H1 (cell line): ENCODE data around the gene OGN. TPM values are rescaled to one million over a fixed set of nuclear protein-coding genes. Genes with fewer than 3 reads are reported as not detected.

Experiments
- CTCF ChIA-PET: fragments of 300-600 bp; sonication (Branson Sonifier 250); formaldehyde crosslinking; loops from one replicate; lab custom pipeline; 2021; ENCODE audit not compliant: partially characterized antibody; lab: Charles Lee
- POLR2A ChIA-PET: fragments of 300-600 bp; sonication (Branson Sonifier 250); formaldehyde crosslinking; loops from one replicate; lab custom pipeline; 2021; ENCODE audit warnings: inconsistent platforms; ENCODE audit not compliant: partially characterized antibody; lab: Charles Lee
- DNase-seq, 2 experiments: peaks; one replicate each; pipeline versions ENCODE4 v3.0.0 to v3.0.0-alpha.2; 2010 to 2022; ENCODE audit warnings: low spot score in 2 of 2, low read depth in 1 of 2, mixed read lengths in 1 of 2
- FAIRE-seq: peaks from 2 replicates; lab custom pipeline; 2011; peaks lifted over from hg19 to GRCh38; lab: Jason Lieb, UNC
- H2AFZ ChIP-seq: 2 replicates; pipeline ENCODE4 v1.8.1; 2012; ENCODE audit warnings: low read length, inconsistent platforms
- H2AK5ac ChIP-seq: 2 replicates; pipeline ENCODE4 v1.6.1; 2013; ENCODE audit warnings: low read depth, low read length
- H2BK120ac ChIP-seq: replicated peaks from 2 replicates; pipeline ENCODE3; 2013; ENCODE audit warnings: low read depth, low read length, inconsistent platforms
- H2BK12ac ChIP-seq: 2 replicates; pipeline ENCODE4 v1.6.1; 2013; ENCODE audit warnings: low read depth, low read length
- H2BK15ac ChIP-seq: 2 replicates; pipeline ENCODE4 v1.6.1; 2013; ENCODE audit warnings: low read length
- H2BK20ac ChIP-seq: 2 replicates; pipeline ENCODE4 v1.6.1; 2013; ENCODE audit warnings: low read length
- H2BK5ac ChIP-seq: 2 replicates; pipeline ENCODE4 v1.6.1; 2013; ENCODE audit warnings: low read depth, low read length
- H3K14ac ChIP-seq: 2 replicates; pipeline ENCODE4 v1.6.1; 2013; ENCODE audit warnings: inconsistent platforms; ENCODE audit not compliant: insufficient read length
- H3K18ac ChIP-seq: 2 replicates; pipeline ENCODE4 v1.6.1; 2013; ENCODE audit warnings: low read length; ENCODE audit errors: extremely low read depth
- H3K23ac ChIP-seq: 2 replicates; pipeline ENCODE4 v1.6.1; 2013; ENCODE audit warnings: inconsistent platforms; ENCODE audit not compliant: insufficient read length
- H3K23me2 ChIP-seq: 2 replicates; pipeline ENCODE4 v1.6.1; 2013; ENCODE audit warnings: low read depth, low read length
- H3K27ac ChIP-seq: 2 replicates; pipeline ENCODE4 v1.6.1; 2011; ENCODE audit warnings: low read depth, low read length, inconsistent platforms
- H3K27me3 ChIP-seq, 4 experiments: replicated peaks in 1 of 4; 1 replicate in 1 of 4; 2 replicates in 3 of 4; pipeline versions ENCODE4 v1.6.1 to v1.8.1; 2011 to 2013; ENCODE audit warnings: low read length in 3 of 4, mild to moderate bottlenecking in 3 of 4, inconsistent platforms in 2 of 4, mixed read lengths in 2 of 4, moderate library complexity in 1 of 4; ENCODE audit not compliant: control insufficient read depth in 3 of 4, insufficient read depth in 3 of 4; ENCODE audit errors: extremely low read depth in 1 of 4
- H3K36me3 ChIP-seq, 4 experiments: 2 replicates each; pipeline versions ENCODE4 v1.6.1 to v1.8.1; 2011 to 2013; ENCODE audit warnings: mild to moderate bottlenecking in 4 of 4, low read length in 3 of 4, moderate library complexity in 2 of 4, control low read depth in 1 of 4, inconsistent platforms in 1 of 4; ENCODE audit not compliant: insufficient read depth in 4 of 4, control insufficient read depth in 2 of 4
- H3K4ac ChIP-seq: replicated peaks from 2 replicates; pipeline ENCODE3; 2013; ENCODE audit warnings: low read length, low read depth, mixed read lengths, inconsistent platforms; ENCODE audit not compliant: insufficient read length
- H3K4me1 ChIP-seq, 4 experiments: replicated peaks in 1 of 4; 1 replicate in 1 of 4; 2 replicates in 3 of 4; pipeline versions ENCODE4 v1.6.1 to v1.8.1; 2011 to 2013; ENCODE audit warnings: low read length in 3 of 4, inconsistent platforms in 2 of 4, mixed read lengths in 1 of 4; ENCODE audit not compliant: insufficient read depth in 4 of 4, control insufficient read depth in 3 of 4
- H3K4me2 ChIP-seq, 2 experiments: 2 replicates each; pipeline versions ENCODE4 v1.6.1 to v1.8.1; 2011 to 2013; ENCODE audit warnings: low read depth in 2 of 2, low read length in 2 of 2, control low read depth in 1 of 2, inconsistent platforms in 1 of 2, mild to moderate bottlenecking in 1 of 2; ENCODE audit not compliant: insufficient read depth in 1 of 2
- H3K4me3 ChIP-seq, 4 experiments: fragments of 200-600, 300-600 bp in 1 of 4; sonication (generic), shearing (Covaris generic), sonication (Bioruptor Twin) in 1 of 4; 2 replicates each; pipeline versions ENCODE4 v1.5.1 to v1.8.1; 2011 to 2016; ENCODE audit warnings: low read length in 4 of 4, low read depth in 3 of 4, control low read depth in 2 of 4, inconsistent platforms in 2 of 4, mild to moderate bottlenecking in 2 of 4, mixed read lengths in 1 of 4, moderate library complexity in 1 of 4; ENCODE audit not compliant: insufficient read depth in 2 of 4; ENCODE audit errors: extremely low read depth in 1 of 4
- H3K56ac ChIP-seq: replicated peaks from 2 replicates; pipeline ENCODE3; 2013; ENCODE audit warnings: low read depth, mild to moderate bottlenecking, mixed read lengths, low read length, inconsistent platforms; ENCODE audit not compliant: insufficient read length
- H3K79me1 ChIP-seq: 2 replicates; pipeline ENCODE4 v1.6.1; 2013; ENCODE audit warnings: low read depth, low read length, control low read depth
- H3K79me2 ChIP-seq, 2 experiments: 2 replicates each; pipeline versions ENCODE4 v1.6.1 to v1.8.1; 2012 to 2013; ENCODE audit warnings: low read length in 2 of 2, mild to moderate bottlenecking in 2 of 2, inconsistent platforms in 1 of 2; ENCODE audit not compliant: insufficient read depth in 2 of 2, control insufficient read depth in 1 of 2
- H3K9ac ChIP-seq, 4 experiments: replicated peaks in 1 of 4; 1 replicate in 1 of 4; 2 replicates in 3 of 4; pipeline versions ENCODE4 v1.6.1 to v1.8.1; 2011 to 2013; ENCODE audit warnings: low read depth in 3 of 4, low read length in 3 of 4, control low read depth in 2 of 4, mild to moderate bottlenecking in 2 of 4, moderate library complexity in 2 of 4, inconsistent platforms in 1 of 4; ENCODE audit errors: extremely low read depth in 1 of 4
- H3K9me3 ChIP-seq, 2 experiments: 2 replicates each; pipeline versions ENCODE4 v1.6.1 to v1.8.1; 2012 to 2013; ENCODE audit warnings: mild to moderate bottlenecking in 2 of 2, moderate library complexity in 2 of 2, control low read depth in 1 of 2, inconsistent platforms in 1 of 2, low read depth in 1 of 2, low read length in 1 of 2, mixed read lengths in 1 of 2; ENCODE audit not compliant: insufficient read depth in 2 of 2
- H4K20me1 ChIP-seq, 2 experiments: replicated peaks in 1 of 2; 2 replicates each; pipeline versions ENCODE3 to v1.8.1; 2011 to 2013; ENCODE audit warnings: inconsistent platforms in 2 of 2, low read length in 2 of 2, mild to moderate bottlenecking in 1 of 2; ENCODE audit not compliant: insufficient read depth in 2 of 2, control insufficient read depth in 1 of 2
- H4K5ac ChIP-seq: 2 replicates; pipeline ENCODE4 v1.6.1; 2013; ENCODE audit warnings: low read length, low read depth, mixed read lengths, inconsistent platforms; ENCODE audit not compliant: insufficient read length
- H4K8ac ChIP-seq: 2 replicates; pipeline ENCODE4 v1.8.0; 2013; ENCODE audit warnings: mild to moderate bottlenecking, moderate library complexity, low read length, inconsistent platforms; ENCODE audit not compliant: insufficient read depth; ENCODE audit errors: extremely low read depth
- H4K91ac ChIP-seq: replicated peaks from 2 replicates; pipeline ENCODE3; 2013; ENCODE audit warnings: low read length, mixed read lengths, inconsistent platforms; ENCODE audit not compliant: insufficient read length
- BRCA1 ChIP-seq: IDR thresholded peaks from 2 replicates; pipeline ENCODE4 v1.6.1; 2012; ENCODE audit warnings: low read depth, low read length, improper control_type of control experiment
- CEBPB ChIP-seq: IDR thresholded peaks from 2 replicates; pipeline ENCODE4 v1.6.1; 2012; ENCODE audit warnings: low read depth, low read length
- CHD2 ChIP-seq: IDR thresholded peaks from 2 replicates; pipeline ENCODE4 v1.6.1; 2012; ENCODE audit warnings: low read length, improper control_type of control experiment
- FOSL1 ChIP-seq: IDR thresholded peaks from 2 replicates; pipeline ENCODE4 v1.6.1; 2011; ENCODE audit warnings: mild to moderate bottlenecking, low read depth, low read length, moderate library complexity; ENCODE audit not compliant: insufficient read depth
- KDM1A ChIP-seq: fragments of 200-600, 300-600 bp; sonication (generic); IDR thresholded peaks from 2 replicates; pipeline ENCODE4 v1.7.1; 2016; ENCODE audit warnings: mild to moderate bottlenecking, low read length, borderline replicate concordance
- MAFK ChIP-seq: IDR thresholded peaks from 2 replicates; pipeline ENCODE4 v1.6.1; 2012; ENCODE audit warnings: low read depth, mild to moderate bottlenecking, improper control_type of control experiment, low read length
- POLR2AphosphoS5 ChIP-seq: IDR thresholded peaks from 2 replicates; pipeline ENCODE4 v1.6.1; 2011; ENCODE audit warnings: low read depth, low read length
- RBBP5 ChIP-seq: IDR thresholded peaks from 2 replicates; pipeline ENCODE4 v1.7.1; 2012; ENCODE audit warnings: low read depth, mild to moderate bottlenecking, inconsistent platforms, low read length, moderate library complexity, borderline replicate concordance
- RNF2 ChIP-seq: fragments of 200-900, 300-1000 bp; sonication (generic); IDR thresholded peaks from 2 replicates; pipeline ENCODE4 v1.7.1; 2016; ENCODE audit warnings: borderline replicate concordance, low read depth, mild to moderate bottlenecking, antibody characterized with exemption, low read length; ENCODE audit not compliant: poor library complexity, severe bottlenecking; ENCODE audit errors: missing control alignments
- SUZ12 ChIP-seq: fragments of 200-600 bp; sonication (generic); IDR thresholded peaks from 2 replicates; pipeline ENCODE4 v1.6.1; 2012; ENCODE audit warnings: mild to moderate bottlenecking, inconsistent platforms, low read length, moderate library complexity, mixed read lengths
- WGBS, 2 experiments: shearing (Covaris generic) in 1 of 2; methylation state at CpG; one replicate each; pipeline versions ENCODE4 v1.1.6 to v1.1.7; 2013 to 2015; ENCODE audit warnings: low lambda C conversion rate in 2 of 2, mixed read lengths in 2 of 2, inconsistent platforms in 1 of 2, low coverage in 1 of 2, missing lambda C conversion rate in 1 of 2; ENCODE audit not compliant: insufficient replicate concordance in 2 of 2, insufficient coverage in 1 of 2, insufficient read length in 1 of 2; ENCODE audit errors: extremely low coverage in 1 of 2, missing lambda C conversion rate in 1 of 2; 5-methylcytosine and 5-hydroxymethylcytosine counted together
- polyA plus RNA-seq, 7 experiments: library from polyadenylated mRNA; depleted of rRNA in 3 of 7; stranded (reverse) in 5 of 7; unstranded in 2 of 7; fragments of >200 nt in 5 of 7; fragments of 200-250 nt in 2 of 7; gene quantifications; 1 replicate in 5 of 7; 2 replicates in 1 of 7; 4 replicates in 1 of 7; pipeline versions ENCODE4 v1.2.1 to v1.2.3, GENCODE V29; 2011 to 2013; ENCODE audit warnings: missing spikeins in 2 of 7, mixed read lengths in 2 of 7
- total RNA-seq: library from RNA; stranded (reverse); fragmentation: NEBNext Ultra II Directional; extraction: Animal tissue kit (Norgen Biotek cat#: 25700); gene quantifications from 2 replicates; pipeline ENCODE4 v1.2.1, GENCODE V29; 2021
- TF ChIP-seq, protein P1 (sequence below): IDR thresholded peaks from 2 replicates; pipeline ENCODE4 v1.6.1; 2012; ENCODE audit warnings: inconsistent platforms
- TF ChIP-seq, protein P2 (sequence below): IDR thresholded peaks from 2 replicates; pipeline ENCODE4 v1.6.1; 2012; ENCODE audit warnings: low read length, inconsistent platforms

Gene OGN
- total and polyA plus RNA-seq, 2 of the 8 experiments (the other 6 are each of a cell fraction or from before 2014, with no cell fraction given): not detected

DNA sequence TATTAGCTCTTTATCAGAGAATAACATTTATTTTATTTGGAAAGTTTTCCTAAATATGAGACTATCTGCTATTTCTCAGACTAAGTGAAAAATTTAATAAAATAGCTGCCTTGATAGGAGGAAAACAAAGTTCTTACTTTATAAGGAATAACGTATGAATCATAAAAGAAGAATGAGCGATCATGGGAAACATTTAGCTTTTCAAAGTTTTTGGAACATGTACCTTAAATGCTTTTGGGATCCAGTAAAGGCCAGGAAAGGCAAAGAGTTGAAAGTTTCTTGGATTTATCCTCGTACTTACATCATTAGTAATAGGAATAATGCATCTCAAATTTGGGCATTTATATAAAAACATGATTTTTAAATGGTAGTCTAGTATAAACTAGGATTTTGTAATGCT is 19.4 kb downstream of the OGN start:
- Histone ChIP-seq H2AFZ (no peak overlapping the region), H2BK12ac (no peak overlapping the region), H3K56ac (no peak overlapping the region), H3K27ac (no peak overlapping the region), H2AK5ac (no peak overlapping the region), H3K14ac (no peak overlapping the region), H2BK120ac (no peak overlapping the region), H3K36me3 (no peaks in the 10 kb centered on the region), H3K27me3 (no peaks in the 10 kb centered on the region), H3K23ac (no peak overlapping the region), H3K79me2 (no peaks in the 10 kb centered on the region), H3K79me1 (no peaks in the 10 kb centered on the region), H3K4me1 (no peaks in the 10 kb centered on the region), H3K18ac (no peak overlapping the region), H3K4me2 (no peak overlapping the region), H4K5ac (no peak overlapping the region), H3K9me3 (no peaks in the 10 kb centered on the region), H4K91ac (no peak overlapping the region), H4K20me1 (no peaks in the 10 kb centered on the region), H2BK20ac (no peak overlapping the region), H2BK5ac (no peak overlapping the region), H3K4me3 (no peak overlapping the region), H3K23me2 (no peaks in the 10 kb centered on the region), H3K9ac (no peak overlapping the region), H2BK15ac (no peak overlapping the region), H3K4ac (no peak overlapping the region), H4K8ac (no peak overlapping the region)
- DNase-seq (no peak), FAIRE-seq (no peak)
- 95% methylated on average over 3 of the region's 3 CpGs; no CpG with 5 or more reads in 1 of the 2 experiments for WGBS, 2 experiments
- ChIA-PET CTCF (no interaction called here), POLR2A (no interaction called here)
- TF ChIP-seq POLR2AphosphoS5 (no peak), RNF2 (no peak), BRCA1 (no peak), SUZ12 (no peak), KDM1A (no peak), RBBP5 (no peak), FOSL1 (no peak), CHD2 (no peak), CEBPB (no peak), MAFK (no peak)
- TF ChIP-seq, protein P1, sequence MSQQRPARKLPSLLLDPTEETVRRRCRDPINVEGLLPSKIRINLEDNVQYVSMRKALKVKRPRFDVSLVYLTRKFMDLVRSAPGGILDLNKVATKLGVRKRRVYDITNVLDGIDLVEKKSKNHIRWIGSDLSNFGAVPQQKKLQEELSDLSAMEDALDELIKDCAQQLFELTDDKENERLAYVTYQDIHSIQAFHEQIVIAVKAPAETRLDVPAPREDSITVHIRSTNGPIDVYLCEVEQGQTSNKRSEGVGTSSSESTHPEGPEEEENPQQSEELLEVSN: no peak
- TF ChIP-seq, protein P2, sequence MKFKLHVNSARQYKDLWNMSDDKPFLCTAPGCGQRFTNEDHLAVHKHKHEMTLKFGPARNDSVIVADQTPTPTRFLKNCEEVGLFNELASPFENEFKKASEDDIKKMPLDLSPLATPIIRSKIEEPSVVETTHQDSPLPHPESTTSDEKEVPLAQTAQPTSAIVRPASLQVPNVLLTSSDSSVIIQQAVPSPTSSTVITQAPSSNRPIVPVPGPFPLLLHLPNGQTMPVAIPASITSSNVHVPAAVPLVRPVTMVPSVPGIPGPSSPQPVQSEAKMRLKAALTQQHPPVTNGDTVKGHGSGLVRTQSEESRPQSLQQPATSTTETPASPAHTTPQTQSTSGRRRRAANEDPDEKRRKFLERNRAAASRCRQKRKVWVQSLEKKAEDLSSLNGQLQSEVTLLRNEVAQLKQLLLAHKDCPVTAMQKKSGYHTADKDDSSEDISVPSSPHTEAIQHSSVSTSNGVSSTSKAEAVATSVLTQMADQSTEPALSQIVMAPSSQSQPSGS: no peak
